DMS153 (cell line): ENCODE measurements around the gene THY1.

Experiments used
- DNase-seq: peaks from one replicate; lab custom pipeline; 2025; lab: John Stamatoyannopoulos, UW

THY1 gene

DNA sequence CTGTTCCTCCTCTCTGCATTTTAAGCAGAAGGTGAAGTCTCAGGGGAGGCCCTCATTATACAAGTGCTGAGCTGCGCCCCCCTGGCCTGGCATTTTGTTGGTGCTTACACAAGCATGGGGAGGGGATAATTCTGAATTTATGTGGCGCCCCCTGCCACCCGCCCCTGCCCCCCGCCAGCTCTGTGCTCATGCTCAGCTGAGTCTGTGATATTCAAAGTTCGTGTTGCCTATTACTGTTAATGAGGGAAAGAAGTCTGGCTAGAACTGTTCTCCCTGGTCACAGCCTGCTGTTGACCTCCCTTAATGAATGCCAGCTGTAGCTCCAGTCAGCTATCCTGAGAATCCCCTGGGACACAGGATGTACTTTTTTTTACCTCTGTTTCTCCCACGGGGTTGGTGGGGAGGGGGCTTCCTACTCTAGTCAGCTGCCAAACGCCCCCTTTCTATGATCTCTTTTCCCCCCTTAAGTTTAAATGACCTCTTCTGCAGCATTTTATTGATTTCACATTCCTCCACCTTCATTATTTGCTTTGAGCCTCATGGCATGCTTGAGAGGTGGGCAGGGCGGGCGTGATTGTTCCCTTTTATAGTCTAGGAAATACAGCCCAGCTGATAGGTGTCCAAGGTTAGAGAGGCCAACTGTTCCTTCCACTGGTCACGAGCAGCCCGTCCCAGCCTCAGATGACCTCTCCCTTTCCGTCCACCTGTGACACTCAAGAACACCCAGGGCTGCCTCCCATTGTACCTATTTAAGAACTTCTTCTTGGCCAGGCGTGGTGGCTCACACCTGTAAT lies 53.6 kb downstream of the THY1 start:
- DNase-seq, result no peak

DNA sequence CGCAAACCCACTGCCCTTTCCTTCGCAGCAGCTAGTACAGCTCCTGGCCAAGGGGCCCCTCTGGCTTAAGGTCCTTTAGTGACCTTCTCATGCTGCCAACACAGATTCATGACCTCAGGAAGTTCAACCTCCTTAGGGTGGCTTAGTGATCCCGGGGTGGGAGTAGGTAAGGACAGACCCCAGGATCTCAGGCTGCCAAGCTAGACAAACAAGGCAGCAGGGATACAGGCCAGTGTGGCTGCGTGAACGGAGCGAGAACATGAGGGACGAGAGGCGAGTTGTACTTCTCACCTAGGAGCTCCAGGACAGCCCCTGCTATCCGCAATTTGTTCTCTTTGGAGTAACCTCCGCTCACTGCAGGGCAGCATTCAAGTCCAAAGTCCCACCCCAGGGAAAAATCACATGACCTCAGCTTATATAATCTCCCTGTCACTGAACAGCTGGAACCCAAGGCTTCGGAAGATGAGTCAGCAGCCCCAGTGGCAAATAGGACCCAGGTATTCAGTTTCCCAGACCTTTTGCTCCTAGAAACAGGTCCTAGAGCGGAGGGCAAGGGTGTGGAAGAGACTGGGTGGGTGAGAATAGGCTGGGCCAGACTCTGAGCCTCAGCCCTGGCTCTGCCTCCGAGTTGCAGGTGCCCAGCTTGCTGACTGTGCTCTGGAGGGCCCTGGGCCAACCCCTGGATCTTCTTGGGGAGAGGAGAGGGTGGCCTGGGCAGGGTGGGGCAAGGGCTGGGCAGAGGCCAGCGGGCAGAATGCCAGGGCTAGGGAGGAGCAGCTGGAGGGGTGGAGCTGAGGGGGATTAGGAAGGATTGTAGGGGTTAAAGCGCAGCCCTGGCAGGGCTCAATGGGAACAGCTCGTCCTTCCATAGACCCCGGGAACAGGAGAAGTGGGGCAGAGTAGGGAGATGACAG lies 54.6 kb downstream of the THY1 start:
- DNase-seq, result no peak

DNA sequence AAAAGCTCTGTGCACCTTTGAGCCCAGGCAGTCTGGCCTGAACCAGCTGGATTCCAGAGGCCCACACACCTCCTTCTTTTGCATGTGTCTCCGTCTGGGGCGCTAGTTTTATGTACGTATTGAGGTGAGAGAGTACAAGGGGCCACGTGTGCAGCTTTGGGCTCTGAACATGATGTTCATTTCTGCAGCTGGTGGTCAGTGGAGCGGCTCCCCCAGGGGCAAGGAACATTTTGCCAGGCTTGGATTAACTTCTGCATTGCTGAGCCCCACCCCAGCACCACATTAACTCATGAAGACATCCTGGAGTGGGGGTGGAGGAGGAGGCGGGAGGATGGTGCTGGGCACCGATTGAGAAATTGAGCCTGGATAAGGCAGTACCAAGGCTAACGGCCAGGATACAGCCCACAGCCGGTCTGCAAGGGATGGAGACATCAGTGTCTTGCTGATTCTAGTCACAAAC lies 55.3 kb downstream of the THY1 start:
- DNase-seq, result no peak
